CD4-positive, alpha-beta T cell treated with Interleukin-15 for 4 hours (primary cell): ENCODE results near the gene MYO9A.
"Not testable (repeated sequence)": the region's sequence is repeated elsewhere in the genome, so short reads cannot be mapped to it uniquely, and the experiment has no call there.

ENCODE experiments used
- DNase-seq: peaks from one replicate; pipeline ENCODE4 v3.0.0-alpha.2; 2020; ENCODE audit warnings: low spot score

Gene MYO9A

DNA sequence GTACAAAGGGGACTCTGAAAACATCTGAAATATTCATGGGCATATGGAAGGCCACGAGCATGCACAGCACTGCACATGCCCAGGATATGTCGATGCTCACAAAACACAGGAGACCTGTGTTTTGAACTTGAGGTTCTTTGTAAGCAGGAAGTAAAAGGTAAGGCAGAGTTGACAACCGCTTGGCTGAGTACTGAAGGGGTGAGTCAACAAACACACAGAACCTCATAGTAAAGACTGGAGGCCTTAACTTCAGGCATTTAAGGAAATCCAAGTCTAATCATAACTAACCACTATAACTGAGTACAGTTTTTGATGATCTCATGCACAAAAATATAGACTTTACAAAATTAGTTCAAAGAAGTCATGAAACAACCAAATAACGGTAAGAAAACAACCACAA, 80.6 kb downstream of the MYO9A start:
- DNase-seq, result no peak

DNA sequence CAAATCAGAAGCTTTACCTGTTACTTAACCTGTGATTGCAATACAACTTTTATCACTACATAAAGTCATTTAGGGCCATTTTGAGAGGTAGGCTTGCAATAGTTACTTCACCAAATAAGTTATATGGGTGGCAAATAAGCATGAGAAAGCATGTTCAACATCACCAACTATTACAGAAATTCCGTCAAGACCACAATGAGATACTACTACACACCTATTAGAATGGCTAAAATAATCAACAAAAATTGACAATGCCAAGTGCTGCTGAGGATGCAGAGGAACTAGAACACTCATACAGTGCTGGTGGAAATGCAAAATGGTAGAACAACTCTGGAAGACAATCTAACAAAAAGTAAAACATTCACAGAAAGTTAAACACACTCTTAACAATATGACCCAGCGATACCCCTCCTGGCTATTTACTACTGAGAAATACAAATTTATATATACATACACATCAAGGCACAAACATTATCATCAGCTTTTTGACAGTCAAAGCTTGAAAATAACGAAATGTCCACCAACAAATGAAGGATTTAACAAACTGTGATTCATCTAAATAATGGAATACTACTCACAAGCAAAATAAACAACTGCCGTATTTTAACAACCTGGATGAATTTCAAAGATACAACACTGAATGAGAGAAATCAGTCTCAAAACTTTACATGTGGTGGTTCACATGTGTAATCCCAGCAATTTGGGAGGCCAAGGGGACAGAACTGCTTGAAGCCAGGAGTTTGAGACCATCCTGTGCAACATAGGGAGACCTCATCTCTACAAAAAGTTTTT, 82.9 kb downstream of the MYO9A start:
- DNase-seq, result no peak

DNA sequence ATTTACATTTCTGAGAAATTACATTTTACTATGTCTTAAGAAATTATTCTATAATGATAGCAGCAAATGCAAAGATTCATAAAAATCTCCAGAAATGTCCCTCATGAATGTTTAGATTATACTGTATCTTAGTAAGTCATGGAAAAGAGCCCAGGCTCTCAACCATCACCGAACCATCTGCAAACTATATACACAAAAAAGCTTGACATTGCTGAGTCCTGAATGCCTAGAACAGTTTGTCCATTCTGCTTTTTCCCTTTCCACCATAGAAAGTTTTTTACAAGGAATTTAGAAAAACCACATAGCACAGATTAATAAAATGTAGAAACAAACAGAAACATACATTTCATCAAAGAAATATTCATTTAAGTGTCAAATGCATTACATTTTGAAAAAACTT, 83.6 kb downstream of the MYO9A start:
- no peak for DNase-seq

DNA sequence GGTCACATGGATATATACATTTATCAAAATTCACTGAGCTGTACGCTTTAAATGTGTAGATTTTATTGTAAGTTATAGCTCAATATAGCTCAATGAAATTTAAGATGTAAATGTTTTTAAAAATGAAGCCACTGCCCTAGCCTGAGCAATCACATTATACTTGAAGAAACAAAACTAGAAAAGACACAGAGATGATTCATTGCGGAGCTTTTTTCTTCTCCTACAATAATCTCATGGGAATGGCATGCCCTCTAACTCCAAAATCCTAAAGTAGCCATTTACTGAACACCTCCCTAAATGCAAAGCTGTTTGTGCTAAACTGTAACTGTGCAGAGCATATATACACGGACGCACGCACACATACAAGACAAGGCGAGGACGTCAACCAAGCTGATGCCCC, 84.2 kb downstream of the MYO9A start:
- DNase-seq, result no peak

DNA sequence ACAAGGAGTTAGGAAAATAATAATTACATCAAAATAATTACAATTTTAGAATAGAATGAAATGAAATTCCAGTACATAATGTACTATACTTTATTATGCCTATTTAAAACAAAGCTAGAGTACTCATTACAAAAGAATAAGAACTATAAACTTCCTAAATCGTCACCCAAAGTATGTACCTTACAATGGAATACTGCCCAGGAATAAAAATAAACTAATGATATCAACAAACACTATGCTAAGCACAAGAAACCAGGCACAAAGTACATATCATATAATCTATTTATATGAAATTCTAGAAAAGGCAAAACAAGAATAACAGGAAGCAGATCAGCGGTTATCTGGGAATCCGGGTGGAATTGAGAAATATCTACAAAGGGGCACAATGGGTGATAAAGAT, 84.7 kb downstream of the MYO9A start:
- no peak for DNase-seq

DNA sequence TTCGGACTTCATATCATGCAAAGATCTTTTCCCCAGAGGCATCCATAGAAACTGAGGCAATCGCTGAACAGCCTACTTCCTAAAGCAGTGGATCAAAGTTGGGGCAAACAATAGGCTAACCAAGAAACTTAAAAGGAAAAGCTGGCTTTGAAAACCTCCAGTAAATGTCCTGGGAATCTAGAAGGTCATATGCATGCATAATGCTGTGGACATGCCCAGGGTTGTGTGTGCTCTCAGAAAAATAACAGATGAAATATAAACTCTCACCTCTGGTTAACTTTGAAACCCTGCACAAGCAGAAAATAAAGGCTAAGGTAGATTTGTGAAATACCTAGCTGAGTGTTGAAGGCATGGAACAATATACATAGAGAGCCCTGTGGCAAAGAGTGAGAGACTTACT, 96.3 kb downstream of the MYO9A start:
- DNase-seq, result no peak

DNA sequence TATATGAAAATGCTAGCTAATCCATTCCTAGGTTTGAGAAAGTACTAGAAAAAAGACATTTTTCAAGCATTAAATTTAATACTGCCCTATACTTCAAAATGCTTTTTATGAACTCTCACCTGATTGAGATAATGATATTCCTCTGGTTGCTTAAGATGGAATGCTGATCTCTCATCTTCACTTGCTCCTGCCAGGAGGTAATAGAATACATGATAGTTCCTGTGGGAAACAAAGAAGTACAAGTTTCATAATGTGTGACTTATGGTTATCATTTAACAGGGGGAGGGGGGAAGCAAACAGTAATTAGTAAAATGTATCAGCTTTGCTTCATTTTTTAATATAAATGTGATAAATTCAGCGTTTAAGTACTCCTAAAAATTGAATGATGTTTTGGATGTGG, 97.2 kb downstream of the MYO9A start:
- no peak for DNase-seq

DNA sequence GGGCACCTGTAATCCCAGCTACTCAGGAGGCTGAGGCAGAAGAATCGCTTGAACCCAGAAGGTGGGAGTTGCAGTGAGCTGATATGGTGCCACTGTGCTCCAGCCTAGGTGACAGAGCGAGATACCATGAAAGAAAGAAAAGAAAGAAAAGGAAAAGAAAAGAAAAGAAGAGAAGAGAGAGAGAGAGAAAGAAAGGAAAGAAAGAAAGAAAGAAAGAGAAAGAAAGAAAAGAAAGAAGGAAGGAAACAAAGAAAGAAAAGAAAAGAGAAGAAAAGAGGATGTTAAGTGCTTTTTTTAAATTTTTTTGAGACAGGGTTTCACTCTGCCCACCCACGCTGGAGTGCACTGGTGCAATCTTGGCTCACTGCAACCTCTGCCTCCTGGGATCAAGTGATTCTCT, 103.4 kb downstream of the MYO9A start:
- DNase-seq, result not testable (repeated sequence)

DNA sequence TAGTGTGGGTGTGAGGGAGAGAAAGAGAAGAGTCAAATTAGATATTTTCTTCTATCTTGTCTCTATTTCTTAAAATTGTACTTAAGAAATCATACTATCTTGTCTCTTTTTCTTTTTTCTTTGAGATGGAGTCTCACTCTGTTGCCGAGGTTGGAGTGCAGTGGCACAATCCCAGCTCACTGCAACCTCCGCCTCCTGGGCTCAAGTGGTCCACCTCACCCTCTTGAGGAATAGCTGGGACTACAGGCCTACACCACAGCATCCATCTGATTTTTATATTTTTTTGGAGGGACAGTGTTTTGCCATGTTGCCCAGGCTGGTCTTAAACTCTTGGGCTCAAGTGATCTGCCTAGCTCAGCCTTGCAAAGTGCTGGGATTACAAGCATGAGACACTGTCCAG, 104.2 kb downstream of the MYO9A start:
- DNase-seq, result no peak

DNA sequence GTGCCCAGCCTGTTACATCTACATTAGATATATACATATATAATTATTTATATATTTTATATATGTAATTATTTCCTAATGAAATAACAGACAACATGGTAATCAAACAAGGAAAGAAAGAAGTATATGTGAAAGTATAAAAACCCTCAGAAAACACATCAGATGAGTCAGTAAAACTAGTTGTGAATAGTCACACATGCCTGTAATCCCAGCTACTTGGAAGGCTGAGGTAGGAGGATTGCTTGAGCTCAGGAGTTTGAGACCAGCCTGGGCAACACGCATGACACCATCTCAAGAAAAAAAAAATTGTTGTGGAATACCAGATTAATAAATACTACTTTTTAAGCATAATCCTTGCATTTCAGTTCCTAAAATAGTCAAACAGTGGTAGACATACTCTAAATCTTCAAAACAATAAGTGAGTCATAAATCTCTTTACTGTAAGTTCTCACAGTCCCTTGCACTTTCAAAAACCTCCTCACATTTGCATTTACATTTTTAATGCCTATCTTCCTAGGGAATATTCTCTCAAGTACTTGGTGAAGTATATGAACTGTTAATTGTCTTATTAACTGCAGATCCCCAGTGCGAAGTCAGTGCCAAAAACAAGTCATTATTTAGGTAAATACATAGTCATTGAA, 106.5 kb downstream of the MYO9A start:
- no peak for DNase-seq

DNA sequence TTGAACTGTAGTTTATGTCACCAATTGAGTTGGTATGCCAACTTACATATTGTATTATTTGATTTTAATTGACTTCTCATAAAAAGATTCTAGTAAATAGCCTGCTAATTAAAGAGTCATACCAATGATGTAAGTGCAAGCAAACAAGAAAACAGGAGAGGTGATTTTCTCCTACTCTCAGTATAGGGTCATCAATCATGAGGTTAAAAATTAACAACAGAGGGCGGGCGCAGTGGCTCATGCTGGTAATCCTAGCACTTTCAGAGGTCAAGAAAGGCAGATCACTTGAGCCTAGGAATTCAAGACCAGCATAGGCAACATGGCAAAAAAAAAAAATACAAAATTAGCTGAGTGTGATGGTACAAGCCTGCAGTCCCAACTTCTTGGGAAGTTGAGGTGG, 108.7 kb downstream of the MYO9A start:
- DNase-seq, result no peak

DNA sequence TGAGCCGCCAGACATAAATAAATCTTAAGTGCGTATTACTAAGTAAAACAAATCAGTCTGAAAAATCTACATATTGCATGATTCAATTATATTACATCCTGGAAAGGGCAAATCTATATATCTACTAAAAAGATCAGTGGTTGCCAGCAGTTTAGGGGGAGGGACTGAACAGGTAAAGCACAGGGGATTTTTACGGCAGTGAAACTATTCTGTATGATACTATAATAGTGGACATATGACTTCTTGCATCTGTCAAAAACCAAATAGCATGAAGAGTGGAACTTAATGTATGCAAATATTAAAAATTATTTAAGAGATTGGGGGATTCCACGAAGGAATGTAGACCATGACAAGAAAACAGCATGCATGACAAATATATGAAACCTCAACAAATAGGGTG, 111.6 kb downstream of the MYO9A start:
- DNase-seq, result no peak

DNA sequence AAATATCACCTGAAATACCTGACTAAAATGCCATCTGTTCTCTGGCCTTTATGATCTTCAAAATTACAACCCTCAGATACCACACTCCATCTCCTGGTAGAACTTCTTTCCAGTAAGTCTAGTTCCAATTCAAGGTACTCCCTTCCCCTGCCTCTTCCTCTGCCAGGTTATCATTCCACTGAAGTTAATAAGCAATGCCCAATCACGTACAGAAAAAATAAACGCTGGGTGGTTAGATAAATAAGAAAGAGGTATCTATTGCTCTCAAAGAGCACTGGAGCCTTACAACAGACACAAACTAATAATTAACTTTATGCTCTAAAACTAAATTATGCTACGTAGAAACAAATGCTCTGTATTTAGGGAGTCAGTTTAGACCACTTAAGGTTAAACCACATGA, 112.5 kb downstream of the MYO9A start:
- no peak for DNase-seq

DNA sequence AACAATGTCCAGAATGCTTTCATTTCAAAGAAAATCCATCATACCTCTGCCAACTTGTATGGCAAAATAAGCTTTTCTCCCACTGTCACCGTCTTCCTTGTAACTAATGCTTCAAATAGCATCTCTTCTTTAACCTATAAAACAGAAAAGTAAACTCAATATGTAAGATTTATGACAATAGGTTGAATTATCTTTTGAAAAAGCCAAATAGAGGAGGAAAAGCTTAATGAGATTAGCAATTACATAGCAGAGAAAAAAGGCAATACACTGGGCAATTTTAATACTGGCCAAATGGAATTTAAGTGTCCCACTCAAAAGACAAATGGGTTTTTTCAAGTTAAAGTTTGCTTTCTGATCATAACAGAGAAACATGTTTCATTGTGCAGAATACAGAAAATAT, 118.1 kb downstream of the MYO9A start:
- DNase-seq, result no peak

DNA sequence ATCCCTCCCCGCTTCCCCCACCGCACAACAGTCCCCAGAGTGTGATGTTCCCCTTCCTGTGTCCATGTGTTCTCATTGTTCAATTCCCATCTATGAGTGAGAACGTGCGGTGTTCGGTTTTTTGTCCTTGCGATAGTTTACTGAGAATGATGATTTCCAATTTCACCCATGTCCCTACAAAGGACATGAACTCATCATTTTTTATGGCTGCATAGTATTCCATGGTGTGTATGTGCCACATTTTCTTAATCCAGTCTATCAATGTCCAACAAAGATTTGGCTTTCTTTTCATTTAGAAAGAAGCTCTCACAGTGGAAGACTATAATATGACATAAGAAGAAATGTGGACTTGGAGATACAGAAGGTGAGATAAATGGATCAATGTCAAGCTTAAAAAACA, 119.2 kb downstream of the MYO9A start:
- DNase-seq, result not testable (repeated sequence)

DNA sequence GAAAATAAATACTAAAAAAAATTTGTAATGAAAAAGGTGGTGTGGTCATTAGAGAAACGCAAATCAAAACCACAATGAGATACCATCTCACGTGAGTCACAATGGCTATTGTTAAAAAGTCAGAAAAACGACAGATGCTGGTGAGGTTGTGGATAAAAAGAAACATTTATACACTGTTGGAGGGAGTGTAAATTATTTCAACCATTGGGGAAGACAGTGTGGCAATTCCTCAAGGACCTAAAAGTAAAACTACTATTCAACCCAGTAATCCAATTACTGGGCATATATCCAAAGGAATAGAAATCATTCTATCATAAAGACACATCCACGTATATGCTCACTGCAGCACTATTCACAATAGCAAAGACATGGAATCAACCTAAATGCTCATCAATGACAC, 120.3 kb downstream of the MYO9A start:
- no peak for DNase-seq

DNA sequence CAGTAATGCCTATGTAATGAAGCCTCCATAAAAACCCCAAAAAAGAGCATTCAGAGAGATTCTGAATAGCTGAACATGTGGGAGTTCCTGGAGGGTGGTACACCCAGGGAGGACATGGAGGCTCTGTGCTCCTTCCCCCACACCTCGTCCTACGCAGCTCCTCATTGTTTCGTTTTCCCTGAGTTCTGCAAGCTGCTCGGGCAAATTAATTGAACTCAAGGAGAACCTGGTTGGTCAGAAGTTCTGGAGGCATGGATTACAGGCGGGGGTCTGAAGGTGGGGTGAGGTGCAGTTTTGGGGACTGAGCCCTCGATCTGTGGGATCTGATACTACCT, 142.2 kb downstream of the MYO9A start:
- DNase-seq, result no peak

DNA sequence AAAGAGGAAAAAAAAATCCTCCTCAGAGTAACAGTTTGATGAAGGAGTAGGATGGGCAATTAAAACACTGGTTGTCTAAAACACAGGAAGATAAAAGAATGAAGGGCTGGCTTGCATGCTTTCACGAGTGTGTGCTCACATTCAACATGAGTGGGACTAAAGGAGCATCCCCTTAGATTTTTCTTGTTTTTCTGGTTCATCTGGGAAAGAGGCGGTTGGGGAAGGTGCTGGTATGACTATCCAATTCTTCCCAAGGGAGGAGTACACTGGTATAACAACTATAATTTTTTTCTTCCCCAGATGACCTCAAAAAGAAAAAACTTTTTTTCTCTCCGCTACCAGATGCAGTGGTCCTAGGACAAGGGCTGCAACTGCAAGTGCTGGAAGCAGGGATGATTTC, 143.7 kb downstream of the MYO9A start:
- no peak for DNase-seq

DNA sequence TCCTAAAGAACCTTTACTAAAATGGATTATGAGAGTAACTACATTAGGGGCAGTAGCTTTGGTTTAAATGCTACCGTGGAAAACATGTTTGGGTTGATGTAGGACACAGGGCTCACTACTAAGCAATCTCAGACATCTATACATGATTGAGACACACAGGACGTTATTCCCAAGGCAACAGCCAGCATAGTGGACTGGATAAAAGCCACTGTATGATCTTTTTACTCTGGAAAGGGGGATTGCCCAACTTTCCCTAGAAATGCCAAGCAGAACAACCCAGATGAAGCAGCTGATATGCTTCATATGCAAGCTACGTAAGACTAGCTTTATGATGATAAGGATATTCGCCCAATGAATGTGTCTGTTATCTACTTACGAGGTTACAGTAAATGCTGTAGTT, 144.6 kb downstream of the MYO9A start:
- no peak for DNase-seq

DNA sequence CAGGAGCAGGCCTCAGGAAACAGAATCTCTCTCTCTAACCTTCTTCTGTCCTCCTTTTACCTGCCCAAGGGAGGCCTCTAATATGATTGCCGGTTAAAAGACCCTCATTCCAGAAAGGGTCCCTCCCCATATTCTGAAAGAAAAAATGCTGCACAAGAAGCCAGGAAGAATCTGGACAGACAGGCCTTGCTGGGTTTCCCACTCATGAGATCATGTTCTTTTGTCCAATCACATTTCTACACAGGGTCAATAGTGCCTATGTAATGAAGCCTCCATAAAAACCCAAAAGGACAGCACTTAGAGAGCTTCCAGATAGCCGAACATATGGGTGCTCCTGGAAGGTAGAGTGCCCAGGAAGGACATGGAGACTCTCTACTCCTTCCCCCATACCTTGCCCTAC, 146.0 kb downstream of the MYO9A start:
- no peak for DNase-seq

DNA sequence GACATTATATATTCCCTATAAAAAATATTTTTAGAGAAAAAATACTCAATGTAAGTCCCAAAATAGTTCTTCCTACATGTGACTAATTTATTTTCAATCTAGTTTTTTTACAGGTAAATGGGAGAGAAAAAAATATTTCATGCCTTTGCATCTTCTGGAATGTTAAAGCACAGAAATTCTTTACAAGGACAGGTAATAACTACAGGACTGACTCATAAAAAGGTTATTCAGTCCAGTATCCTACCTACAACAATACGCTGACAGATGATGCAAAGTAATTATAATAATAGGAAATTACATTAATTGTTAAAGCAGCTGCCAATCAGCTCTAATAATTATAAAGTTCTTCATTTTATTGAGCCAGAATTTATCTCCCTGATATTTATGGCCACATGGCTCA, 147.5 kb downstream of the MYO9A start:
- no peak for DNase-seq

DNA sequence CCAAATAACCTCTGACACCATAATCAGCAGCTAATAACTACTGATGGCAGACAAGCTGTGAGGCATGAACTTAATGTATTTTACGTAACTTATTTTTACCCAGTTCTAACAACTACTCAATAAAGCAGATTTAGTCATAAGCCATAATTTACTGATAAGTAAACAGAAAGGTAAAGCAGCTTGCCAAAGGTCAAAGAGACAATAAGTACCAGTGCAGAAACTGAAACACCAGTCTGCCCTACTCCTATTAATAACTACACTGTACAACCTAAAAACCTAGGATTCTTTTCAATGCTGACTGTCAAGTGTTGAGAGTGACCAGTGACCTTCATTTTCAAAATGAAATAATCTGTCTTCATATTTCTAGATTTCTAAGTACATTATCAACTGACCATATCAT, 155.4 kb downstream of the MYO9A start:
- no peak for DNase-seq

DNA sequence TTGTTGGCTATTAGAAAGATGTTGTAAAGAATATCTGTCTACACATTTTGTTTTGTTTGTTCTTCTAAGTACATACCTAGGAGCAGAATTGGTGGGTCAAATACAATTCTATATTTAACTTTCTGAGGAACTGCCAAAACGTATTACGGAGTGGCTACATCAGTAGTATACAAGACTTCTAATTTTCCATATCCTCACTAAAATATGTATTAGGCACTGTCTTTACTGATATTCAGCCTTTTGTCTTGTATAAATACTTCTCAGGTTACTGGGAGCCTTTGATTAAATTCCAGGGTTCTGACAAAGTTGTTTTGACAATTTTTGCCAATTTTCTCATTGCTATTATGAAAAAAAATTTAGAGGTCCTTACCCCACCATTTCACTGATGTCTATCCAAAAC, 160.9 kb downstream of the MYO9A start:
- DNase-seq, result no peak

DNA sequence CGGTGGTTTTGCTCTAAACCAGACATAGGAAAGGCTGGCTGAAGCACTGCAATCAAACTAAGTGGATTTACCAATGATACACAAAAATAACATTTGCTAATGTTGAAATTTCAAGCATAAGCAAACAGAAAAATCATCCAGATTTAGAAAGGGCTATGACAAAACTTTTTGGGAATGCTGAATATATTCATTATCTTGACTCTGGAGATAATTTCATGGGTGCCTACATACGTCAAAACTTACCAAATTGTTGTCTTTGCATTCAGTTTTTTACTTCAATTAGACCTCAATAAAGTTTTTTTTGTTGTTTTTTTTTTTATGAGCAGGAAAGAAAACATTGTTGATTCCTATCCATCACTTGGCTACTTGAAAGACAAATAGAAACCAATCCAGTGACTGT, 166.8 kb downstream of the MYO9A start:
- DNase-seq, result no peak
